GM12891 (cell line): Measurements from ENCODE around the gene FAF2.

ENCODE experiments used
- DNase-seq: peaks from one replicate; pipeline ENCODE4 v3.0.0; 2011; ENCODE audit warnings: low spot score; ENCODE audit not compliant: insufficient read length
- FAIRE-seq: peaks from 2 replicates; lab custom pipeline; 2011; peaks lifted over from hg19 to GRCh38; lab: Jason Lieb, UNC
- PAX5 ChIP-seq: IDR thresholded peaks from 2 replicates; pipeline ENCODE4 v1.6.1; 2011; ENCODE audit warnings: low read length, moderate library complexity, mild to moderate bottlenecking; ENCODE audit not compliant: insufficient read depth, severe bottlenecking
- POLR2A ChIP-seq: IDR thresholded peaks from 2 replicates; pipeline ENCODE4 v1.6.1; 2011; ENCODE audit warnings: low read depth, low read length, control low read depth
- POLR2AphosphoS5 ChIP-seq: IDR thresholded peaks from 2 replicates; pipeline ENCODE4 v1.6.1; 2011; ENCODE audit warnings: low read depth, low read length, control low read depth
- POU2F2 ChIP-seq: IDR thresholded peaks from 2 replicates; pipeline ENCODE4 v1.6.1; 2011; ENCODE audit warnings: low read depth, mild to moderate bottlenecking, control low read depth, low read length, moderate library complexity
- SPI1 ChIP-seq: IDR thresholded peaks from 2 replicates; pipeline ENCODE4 v1.6.1; 2011; ENCODE audit warnings: low read depth, low read length, control low read depth
- TAF1 ChIP-seq: IDR thresholded peaks from 2 replicates; pipeline ENCODE4 v1.6.1; 2011; ENCODE audit warnings: low read depth, low read length, control low read depth

Gene FAF2

GRCh38 chr5:176529116-176529740, 81.0 kb downstream of the FAF2 start:
- no peak for TF ChIP-seq TAF1
- no peak for DNase-seq
- FAIRE-seq = no peak

DNA sequence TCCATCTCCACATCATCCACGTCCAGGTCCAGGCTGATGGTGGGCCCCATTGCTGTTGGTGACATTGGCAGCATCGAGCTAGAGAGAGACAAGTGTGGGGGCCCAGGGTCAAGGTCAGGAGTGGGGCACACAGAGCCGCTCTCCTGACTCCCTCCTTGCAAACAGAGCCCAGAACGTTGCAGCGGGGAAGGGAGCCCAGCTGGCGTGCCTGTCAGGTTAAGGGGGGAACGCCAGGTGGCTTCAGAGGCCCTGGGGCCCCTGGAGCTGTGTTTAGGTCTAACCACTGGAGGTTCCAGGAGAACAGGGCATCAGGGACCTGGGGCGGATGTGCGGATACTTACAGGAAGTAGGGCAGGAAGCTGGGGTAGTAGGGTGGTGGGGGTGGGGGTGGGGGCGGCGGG, 81.6 kb downstream of the FAF2 start:
- no peak for TF ChIP-seq POLR2A
- TF ChIP-seq POLR2AphosphoS5 = no peak
- no peak for TF ChIP-seq SPI1
- TF ChIP-seq POU2F2 = no peak
- no peak for TF ChIP-seq TAF1
- no peak for TF ChIP-seq PAX5
- peak; percentile 28 for FAIRE-seq
- DNase-seq = no peak

DNA sequence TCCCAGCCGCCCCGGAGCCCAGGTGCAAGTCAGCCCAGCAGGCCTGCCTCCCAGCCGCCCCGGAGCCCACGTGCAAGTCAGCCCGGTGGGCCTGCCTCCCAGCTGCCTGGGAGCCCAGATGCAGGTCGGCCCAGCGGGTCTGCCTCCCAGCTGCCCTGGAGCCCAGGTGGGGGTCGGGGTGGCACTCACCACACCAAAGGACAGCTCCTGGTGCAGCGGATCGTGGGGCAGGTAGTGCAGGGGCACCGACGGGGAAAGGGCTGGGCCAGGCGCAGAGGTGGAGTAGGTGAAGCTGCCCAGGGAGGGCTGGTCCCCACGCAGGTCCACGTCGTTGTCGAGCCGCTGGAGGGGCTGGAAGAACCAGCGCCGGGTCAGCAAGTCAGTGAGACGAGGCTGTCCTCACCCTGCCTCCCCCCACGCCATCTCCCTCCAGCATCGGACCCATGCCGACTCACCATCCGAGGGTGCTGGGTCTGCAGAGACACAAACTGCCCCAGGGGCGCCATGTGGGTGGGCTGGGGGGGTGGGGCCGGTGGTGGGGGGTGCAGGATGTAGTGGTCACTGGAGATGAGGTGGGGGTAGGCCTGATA, 82.3 kb downstream of the FAF2 start:
- DNase-seq = no peak
- TF ChIP-seq POLR2A (no peak), POU2F2 (no peak), TAF1 (no peak), SPI1 (no peak), PAX5 (no peak), POLR2AphosphoS5 (no peak)
- no peak for FAIRE-seq

DNA sequence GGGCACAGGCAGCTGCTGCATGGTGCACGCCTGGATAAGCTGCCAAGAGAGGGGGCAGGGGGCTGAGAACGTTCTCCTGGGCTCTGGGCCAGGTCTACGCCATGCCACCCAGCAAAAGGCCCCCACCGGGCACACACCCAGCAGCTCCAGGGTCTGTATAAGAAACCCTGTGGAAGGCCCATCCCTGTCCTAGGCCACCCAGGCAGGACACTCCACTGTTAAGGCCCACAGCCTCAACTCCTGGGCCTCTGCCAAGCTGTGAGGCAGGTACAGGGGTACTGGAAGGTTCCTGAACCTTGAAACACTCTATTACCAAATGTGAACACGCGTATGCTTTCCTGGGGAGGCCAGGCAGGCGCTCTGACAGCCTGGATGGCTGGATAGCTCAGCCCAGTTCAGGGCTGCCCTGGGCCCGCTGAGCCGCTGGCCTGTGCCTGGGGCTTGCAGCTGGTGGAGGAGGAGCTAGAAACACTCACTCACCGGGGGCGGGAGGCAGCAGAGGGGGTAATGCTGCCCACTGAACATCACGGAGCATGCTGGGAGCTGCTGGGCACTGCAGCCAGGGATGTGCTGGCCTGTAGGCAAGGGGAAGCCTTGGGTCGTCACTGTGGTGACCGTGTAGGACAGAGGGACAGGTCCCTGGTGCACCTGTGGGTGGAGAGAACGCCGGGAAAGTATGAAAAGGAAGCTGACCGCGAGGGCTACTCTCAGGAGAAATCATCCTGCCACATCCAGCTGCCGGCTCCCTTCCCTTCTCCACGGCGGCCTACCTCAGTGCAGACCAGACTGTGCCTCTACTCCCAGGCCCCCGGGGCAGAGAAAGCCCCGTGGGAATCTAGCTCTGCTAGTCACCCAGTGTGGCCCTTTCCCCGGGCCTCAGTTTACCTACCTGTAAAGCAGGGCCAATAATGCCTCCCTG, 83.1 kb downstream of the FAF2 start:
- FAIRE-seq (no peak), DNase-seq (no peak)
- TF ChIP-seq POU2F2 (no peak), SPI1 (no peak), POLR2A (no peak), PAX5 (no peak), POLR2AphosphoS5 (no peak), TAF1 (no peak)

DNA sequence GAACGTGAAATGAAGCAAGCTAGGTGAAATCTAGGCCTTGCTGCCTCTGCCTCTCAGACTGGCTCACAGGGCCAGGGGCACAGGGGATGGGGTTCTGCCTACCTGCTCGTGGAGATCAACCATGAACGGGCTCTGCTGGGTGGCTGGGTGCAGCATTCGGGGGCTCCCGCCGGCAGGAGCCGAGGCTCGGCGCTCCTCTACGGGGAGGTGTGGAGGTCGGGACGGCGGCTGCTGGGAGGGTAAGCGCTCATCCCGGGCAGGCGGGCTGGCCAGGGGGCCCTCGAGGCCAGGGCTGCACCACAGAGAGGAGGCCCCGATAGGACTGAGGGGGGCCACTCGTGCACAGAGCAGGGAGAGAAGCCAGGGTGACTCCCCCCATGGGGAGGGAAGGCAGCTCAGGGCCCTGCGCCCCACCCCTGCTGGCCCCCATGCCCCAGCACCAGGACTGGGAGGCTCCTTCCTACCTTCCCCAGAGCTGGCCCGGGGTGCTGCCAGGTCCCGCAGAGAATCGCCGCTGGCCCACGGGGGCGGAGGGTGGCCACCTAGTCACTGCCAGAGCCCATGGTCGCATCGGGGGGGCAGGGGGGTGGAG, 83.8 kb downstream of the FAF2 start:
- TF ChIP-seq POU2F2 = no peak
- TF ChIP-seq POLR2AphosphoS5 = no peak
- TF ChIP-seq SPI1 = no peak
- no peak for TF ChIP-seq POLR2A
- TF ChIP-seq TAF1 = no peak
- no peak for TF ChIP-seq PAX5
- no peak for FAIRE-seq
- no peak for DNase-seq

GRCh38 chr5:176532795-176533194, 84.6 kb downstream of the FAF2 start:
- no peak for TF ChIP-seq PAX5
- no peak for TF ChIP-seq POLR2AphosphoS5
- TF ChIP-seq POU2F2 = no peak
- TF ChIP-seq SPI1 = no peak
- TF ChIP-seq TAF1 = no peak
- FAIRE-seq (no peak), DNase-seq (no peak)

DNA sequence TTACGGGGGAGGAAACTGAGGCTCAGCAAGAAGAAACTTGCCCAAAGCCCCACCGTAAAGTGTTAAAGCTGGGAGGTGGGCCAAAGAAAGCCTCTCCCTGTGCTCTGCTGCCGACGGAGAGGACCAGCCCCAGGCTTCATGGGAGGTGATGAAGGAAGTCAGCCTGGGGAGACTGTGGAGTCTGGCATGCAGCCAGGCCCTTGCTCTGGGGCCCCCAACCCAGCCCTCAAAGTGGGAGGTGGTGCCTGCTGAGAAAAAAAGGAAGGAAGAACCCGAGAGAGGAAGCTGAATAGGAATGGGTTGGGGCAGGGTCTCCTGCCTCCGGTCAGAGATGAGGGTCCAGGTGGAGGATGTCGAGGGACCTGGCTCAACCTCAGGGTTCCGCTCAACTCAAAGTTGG, 85.2 kb downstream of the FAF2 start:
- no peak for FAIRE-seq
- no peak for DNase-seq
- TF ChIP-seq TAF1 = no peak
- TF ChIP-seq PAX5 = no peak

DNA sequence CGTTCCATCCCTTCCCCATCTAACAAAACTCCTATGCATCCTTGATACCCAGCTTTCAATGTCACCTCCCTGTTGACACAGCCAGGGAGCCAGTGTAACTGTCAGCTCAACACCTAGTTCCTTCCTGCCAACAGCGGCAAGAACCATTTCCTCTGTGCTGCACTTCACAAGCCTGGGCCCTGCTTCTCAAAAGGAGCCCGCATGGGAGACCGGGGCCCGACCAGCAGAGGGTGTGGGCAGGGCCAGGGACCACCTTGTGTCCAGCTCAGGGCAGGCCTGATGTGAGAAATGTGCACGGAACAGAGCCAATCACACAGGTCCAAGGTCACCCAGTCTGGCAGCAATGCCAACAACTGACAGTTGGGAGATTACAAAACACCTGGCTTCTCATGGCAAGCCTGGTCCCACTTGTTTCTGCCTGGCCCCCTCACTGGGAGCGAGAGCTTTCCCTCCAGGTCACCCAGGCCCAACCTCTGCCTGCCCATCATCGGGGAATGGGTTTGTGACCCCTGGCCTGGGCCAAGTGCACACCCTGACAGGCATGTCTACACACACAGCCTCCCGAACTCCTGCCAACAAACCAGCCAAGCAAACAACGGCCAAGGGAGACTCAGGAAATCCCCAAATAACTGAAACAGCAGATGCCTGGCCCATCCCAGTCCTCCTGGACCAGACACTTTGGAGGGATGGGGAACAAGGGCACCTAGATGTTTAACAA, 85.9 kb downstream of the FAF2 start:
- DNase-seq (no peak), FAIRE-seq (peak; percentile 90)
- TF ChIP-seq SPI1 = peak; percentile 54; the same call in 1 of the 2 replicates
- no peak for TF ChIP-seq POLR2AphosphoS5

- DNase-seq = no peak
- TF ChIP-seq POLR2AphosphoS5 = 0 out of 2 replicates have a peak, but pooled peaks have one; percentile 19
- no peak for TF ChIP-seq POU2F2
- FAIRE-seq = peak; percentile 87
Measured at GRCh38 chr5:176534640-176535039, 86.5 kb downstream of the FAF2 start.
